Stimulated activated CD4-positive, alpha-beta T cell treated with anti-CD3 and anti-CD28 coated beads, Interleukin-12 subunit alpha, Interleukin-12 subunit beta, amount 100 ng/mL, for 48 hours (primary cell): Measurements from ENCODE around the gene LBHD2.

Experiments used
- DNase-seq, 3 donors: peaks; one replicate each; pipeline ENCODE4 v3.0.0-alpha.2; 2020; ENCODE audit warnings: low read depth in 2 of 3, low spot score in 1 of 3

The LBHD2 gene

GRCh38 chr14:103130017-103130764 lies 46.2 kb downstream of the LBHD2 start:
- no peak for DNase-seq

- DNase-seq: no peak
These were observed 47.0 kb downstream of the LBHD2 start for GRCh38 chr14:103130965-103131364.

GRCh38 chr14:103131580-103131979 lies 47.6 kb downstream of the LBHD2 start:
- DNase-seq: no peak

- DNase-seq: no peak
These were observed 48.6 kb downstream of the LBHD2 start for GRCh38 chr14:103132381-103133209.

- DNase-seq: no peak
These were observed 49.5 kb downstream of the LBHD2 start for GRCh38 chr14:103133210-103134140.

GRCh38 chr14:103134405-103134804 lies 50.4 kb downstream of the LBHD2 start:
- no peak for DNase-seq

- DNase-seq: no peak
These were observed 50.9 kb downstream of the LBHD2 start for GRCh38 chr14:103134919-103135318.

GRCh38 chr14:103135333-103136260 lies 51.6 kb downstream of the LBHD2 start:
- no peak for DNase-seq

- DNase-seq: no peak
These were observed 52.6 kb downstream of the LBHD2 start for GRCh38 chr14:103136388-103137271.

- no peak for DNase-seq
These were observed 53.8 kb downstream of the LBHD2 start for GRCh38 chr14:103137689-103138300.

GRCh38 chr14:103138301-103139131 lies 54.5 kb downstream of the LBHD2 start:
- no peak for DNase-seq

- DNase-seq: no peak
These were observed 55.4 kb downstream of the LBHD2 start for GRCh38 chr14:103139132-103140025.
